Neural cell (in vitro differentiated cells): ENCODE measurements around the gene BCAS4. TPM values are rescaled to one million over a fixed set of nuclear protein-coding genes. Genes with fewer than 3 reads are reported as not detected.

ENCODE experiments used
- H2AFZ ChIP-seq: fragments of 200-600, 300-800 bp; sonication (generic), shearing (Covaris generic); 2 replicates; pipeline ENCODE4 v1.6.0; 2014; ENCODE audit warnings: low read depth, mild to moderate bottlenecking, antibody characterized with exemption, low read length, moderate library complexity
- H3F3A ChIP-seq: fragments of 200-600 bp; shearing (Covaris generic); 2 replicates; pipeline ENCODE4 v1.6.1; 2016; ENCODE audit warnings: mild to moderate bottlenecking, moderate library complexity, mixed read lengths, antibody characterized with exemption, low read length; ENCODE audit not compliant: insufficient read depth, poor library complexity, severe bottlenecking
- H3K27ac ChIP-seq: fragments of 200-600, 300-800 bp; sonication (generic), shearing (Covaris generic); 2 replicates; pipeline ENCODE4 v1.5.1; 2014; ENCODE audit warnings: mild to moderate bottlenecking, low read length, moderate library complexity
- H3K27me3 ChIP-seq: fragments of 300-800, 200-600 bp; sonication (generic), shearing (Covaris generic); 2 replicates; pipeline ENCODE4 v1.6.0; 2014; ENCODE audit warnings: mild to moderate bottlenecking, low read depth, low read length, moderate library complexity; ENCODE audit not compliant: insufficient read depth
- H3K36me3 ChIP-seq: fragments of 300-800, 200-600 bp; sonication (generic), shearing (Covaris generic); 2 replicates; pipeline ENCODE4 v1.5.1; 2014; ENCODE audit warnings: mild to moderate bottlenecking, antibody characterized with exemption, low read length, moderate library complexity; ENCODE audit not compliant: insufficient read depth
- H3K4me2 ChIP-seq: fragments of 300-800, 200-600 bp; sonication (generic), shearing (Covaris generic); 2 replicates; pipeline ENCODE4 v1.6.0; 2014; ENCODE audit warnings: mild to moderate bottlenecking, low read length
- H3K4me3 ChIP-seq: fragments of 300-800, 200-600 bp; sonication (generic), shearing (Covaris generic); 2 replicates; pipeline ENCODE4 v1.5.1; 2014; ENCODE audit warnings: mild to moderate bottlenecking, low read length, moderate library complexity
- H3K79me2 ChIP-seq: fragments of 200-600 bp; shearing (Covaris generic); replicated peaks from 2 replicates; pipeline ENCODE4 v1.6.0; 2014; ENCODE audit warnings: mild to moderate bottlenecking, low read length, moderate library complexity; ENCODE audit not compliant: insufficient read depth
- H3K9ac ChIP-seq: fragments of 300-800, 200-600 bp; sonication (generic), shearing (Covaris generic); 2 replicates; pipeline ENCODE4 v1.6.1; 2016; ENCODE audit warnings: mild to moderate bottlenecking, low read length, mixed read lengths
- H3K9me2 ChIP-seq: fragments of 200-600 bp; shearing (Covaris generic); 2 replicates; pipeline ENCODE4 v1.6.1; 2016; ENCODE audit warnings: mild to moderate bottlenecking, low read length, mixed read lengths; ENCODE audit not compliant: insufficient read depth
- H3K9me3 ChIP-seq: fragments of 200-600, 300-800 bp; sonication (generic), shearing (Covaris generic); 2 replicates; pipeline ENCODE4 v1.6.1; 2016; ENCODE audit warnings: mild to moderate bottlenecking, mixed run types, low read length, moderate library complexity, mixed read lengths
- H4K20me1 ChIP-seq: fragments of 200-600 bp; shearing (Covaris generic); 2 replicates; pipeline ENCODE4 v1.6.1; 2016; ENCODE audit warnings: mild to moderate bottlenecking, mixed run types; ENCODE audit not compliant: insufficient read depth
- EP300 ChIP-seq: fragments of 450-650 bp; conservative IDR thresholded peaks from 2 replicates; pipeline ENCODE4 v1.6.1; 2014; ENCODE audit warnings: antibody characterized with exemption, mild to moderate bottlenecking, moderate library complexity; ENCODE audit not compliant: poor library complexity, severe bottlenecking
- EZH2 ChIP-seq: fragments of 200-600, 300-800 bp; shearing (Covaris generic), sonication (generic); IDR thresholded peaks from 2 replicates; pipeline ENCODE4 v1.6.1; 2014; ENCODE audit warnings: antibody characterized with exemption, low read length, borderline replicate concordance, mild to moderate bottlenecking; ENCODE audit not compliant: insufficient read depth, poor library complexity, severe bottlenecking
- MXI1 ChIP-seq: fragments of 450-650 bp; conservative IDR thresholded peaks from 2 replicates; pipeline ENCODE4 v1.6.1; 2014; ENCODE audit warnings: antibody characterized with exemption, mild to moderate bottlenecking; ENCODE audit not compliant: poor library complexity, severe bottlenecking
- POLR2AphosphoS5 ChIP-seq: IDR thresholded peaks from 2 replicates; pipeline ENCODE4 v1.6.1; 2012
- RAD21 ChIP-seq: fragments of 450-650 bp; conservative IDR thresholded peaks from 2 replicates; pipeline ENCODE4 v1.6.1; 2014; ENCODE audit warnings: antibody characterized with exemption, mild to moderate bottlenecking, moderate library complexity
- SMC3 ChIP-seq: fragments of 450-650 bp; conservative IDR thresholded peaks from 2 replicates; pipeline ENCODE4 v1.6.1; 2014; ENCODE audit warnings: antibody characterized with exemption, mild to moderate bottlenecking, moderate library complexity; ENCODE audit not compliant: poor library complexity
- TAF1 ChIP-seq: IDR thresholded peaks from 2 replicates; pipeline ENCODE4 v1.6.1; 2012; ENCODE audit warnings: low read depth
- polyA plus RNA-seq: library from polyadenylated mRNA; depleted of rRNA; stranded (reverse); fragments of >200 nt; gene quantifications from 2 replicates; pipeline ENCODE4 v1.2.3, GENCODE V29; 2014
- TF ChIP-seq, protein P1 (sequence below): fragments of 450-650 bp; IDR thresholded peaks from 2 replicates; pipeline ENCODE4 v1.5.1; 2014; ENCODE audit warnings: antibody characterized with exemption, mild to moderate bottlenecking, moderate library complexity; ENCODE audit not compliant: poor library complexity, severe bottlenecking
- TF ChIP-seq, protein P2 (sequence below): IDR thresholded peaks from 2 replicates; pipeline ENCODE4 v1.6.1; 2012; ENCODE audit warnings: borderline replicate concordance

Gene BCAS4
- polyA plus RNA-seq, 1 donor from 2014 or later, result 24.6 TPM

DNA sequence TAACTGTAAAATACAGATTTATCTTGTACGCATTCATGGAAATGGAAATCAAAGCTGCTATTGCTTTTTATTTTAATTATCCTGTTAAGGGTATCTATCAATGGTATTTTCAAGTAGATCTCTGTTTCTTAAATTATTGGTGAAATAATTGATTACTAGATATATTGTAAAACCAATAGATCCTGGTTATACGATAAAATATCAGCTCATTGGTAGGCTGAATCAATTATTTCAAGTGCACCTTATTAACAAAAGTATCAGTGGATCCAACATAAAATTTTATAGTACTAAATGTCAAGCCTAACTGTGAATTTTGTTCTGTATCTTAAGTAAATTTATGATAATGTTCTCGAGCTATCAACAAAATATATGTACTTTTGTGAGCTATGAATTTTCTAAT lies 41.7 kb upstream of the BCAS4 start (continued):
- TF ChIP-seq, protein P1, sequence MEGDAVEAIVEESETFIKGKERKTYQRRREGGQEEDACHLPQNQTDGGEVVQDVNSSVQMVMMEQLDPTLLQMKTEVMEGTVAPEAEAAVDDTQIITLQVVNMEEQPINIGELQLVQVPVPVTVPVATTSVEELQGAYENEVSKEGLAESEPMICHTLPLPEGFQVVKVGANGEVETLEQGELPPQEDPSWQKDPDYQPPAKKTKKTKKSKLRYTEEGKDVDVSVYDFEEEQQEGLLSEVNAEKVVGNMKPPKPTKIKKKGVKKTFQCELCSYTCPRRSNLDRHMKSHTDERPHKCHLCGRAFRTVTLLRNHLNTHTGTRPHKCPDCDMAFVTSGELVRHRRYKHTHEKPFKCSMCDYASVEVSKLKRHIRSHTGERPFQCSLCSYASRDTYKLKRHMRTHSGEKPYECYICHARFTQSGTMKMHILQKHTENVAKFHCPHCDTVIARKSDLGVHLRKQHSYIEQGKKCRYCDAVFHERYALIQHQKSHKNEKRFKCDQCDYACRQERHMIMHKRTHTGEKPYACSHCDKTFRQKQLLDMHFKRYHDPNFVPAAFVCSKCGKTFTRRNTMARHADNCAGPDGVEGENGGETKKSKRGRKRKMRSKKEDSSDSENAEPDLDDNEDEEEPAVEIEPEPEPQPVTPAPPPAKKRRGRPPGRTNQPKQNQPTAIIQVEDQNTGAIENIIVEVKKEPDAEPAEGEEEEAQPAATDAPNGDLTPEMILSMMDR, result no peak

DNA sequence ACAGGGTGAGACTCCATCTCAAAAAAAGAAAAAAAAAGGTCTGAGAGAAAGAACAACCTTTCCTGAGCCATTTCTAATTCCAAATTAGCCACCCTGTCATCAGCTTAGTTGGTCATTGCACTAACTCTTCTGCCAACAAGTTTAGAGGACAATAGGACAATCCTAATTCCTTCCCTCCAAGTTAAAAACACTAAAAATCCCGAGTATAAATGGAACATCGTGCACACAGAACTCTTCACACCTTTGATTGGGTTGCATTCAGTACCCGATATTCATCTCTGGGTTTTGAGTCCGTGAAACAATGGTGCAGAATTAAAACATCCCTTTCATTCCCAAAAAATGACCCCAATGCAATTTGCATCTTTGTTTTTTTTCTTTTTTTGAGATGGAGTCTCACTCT lies 40.4 kb upstream of the BCAS4 start:
- Histone ChIP-seq H2AFZ (no peak overlapping the region), H3K36me3 (no peaks in the 10 kb centered on the region), H3F3A (no peaks in the 10 kb centered on the region), H3K4me2 (no peak overlapping the region), H3K9ac (no peak overlapping the region), H4K20me1 (no peaks in the 10 kb centered on the region), H3K9me2 (no peaks in the 10 kb centered on the region), H3K27me3 (no peaks in the 10 kb centered on the region), H3K9me3 (no peaks in the 10 kb centered on the region), H3K79me2 (no peaks in the 10 kb centered on the region), H3K4me3 (no peak overlapping the region), H3K27ac (no peak overlapping the region)
- no peak for TF ChIP-seq RAD21
- no peak for TF ChIP-seq SMC3
- TF ChIP-seq POLR2AphosphoS5, result no peak
- TF ChIP-seq, protein P2, sequence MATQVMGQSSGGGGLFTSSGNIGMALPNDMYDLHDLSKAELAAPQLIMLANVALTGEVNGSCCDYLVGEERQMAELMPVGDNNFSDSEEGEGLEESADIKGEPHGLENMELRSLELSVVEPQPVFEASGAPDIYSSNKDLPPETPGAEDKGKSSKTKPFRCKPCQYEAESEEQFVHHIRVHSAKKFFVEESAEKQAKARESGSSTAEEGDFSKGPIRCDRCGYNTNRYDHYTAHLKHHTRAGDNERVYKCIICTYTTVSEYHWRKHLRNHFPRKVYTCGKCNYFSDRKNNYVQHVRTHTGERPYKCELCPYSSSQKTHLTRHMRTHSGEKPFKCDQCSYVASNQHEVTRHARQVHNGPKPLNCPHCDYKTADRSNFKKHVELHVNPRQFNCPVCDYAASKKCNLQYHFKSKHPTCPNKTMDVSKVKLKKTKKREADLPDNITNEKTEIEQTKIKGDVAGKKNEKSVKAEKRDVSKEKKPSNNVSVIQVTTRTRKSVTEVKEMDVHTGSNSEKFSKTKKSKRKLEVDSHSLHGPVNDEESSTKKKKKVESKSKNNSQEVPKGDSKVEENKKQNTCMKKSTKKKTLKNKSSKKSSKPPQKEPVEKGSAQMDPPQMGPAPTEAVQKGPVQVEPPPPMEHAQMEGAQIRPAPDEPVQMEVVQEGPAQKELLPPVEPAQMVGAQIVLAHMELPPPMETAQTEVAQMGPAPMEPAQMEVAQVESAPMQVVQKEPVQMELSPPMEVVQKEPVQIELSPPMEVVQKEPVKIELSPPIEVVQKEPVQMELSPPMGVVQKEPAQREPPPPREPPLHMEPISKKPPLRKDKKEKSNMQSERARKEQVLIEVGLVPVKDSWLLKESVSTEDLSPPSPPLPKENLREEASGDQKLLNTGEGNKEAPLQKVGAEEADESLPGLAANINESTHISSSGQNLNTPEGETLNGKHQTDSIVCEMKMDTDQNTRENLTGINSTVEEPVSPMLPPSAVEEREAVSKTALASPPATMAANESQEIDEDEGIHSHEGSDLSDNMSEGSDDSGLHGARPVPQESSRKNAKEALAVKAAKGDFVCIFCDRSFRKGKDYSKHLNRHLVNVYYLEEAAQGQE, result no peak
- no peak for TF ChIP-seq EZH2
- TF ChIP-seq EP300, result no peak
- TF ChIP-seq, protein P1, result no peak
- TF ChIP-seq MXI1, result no peak
- no peak for TF ChIP-seq TAF1

DNA sequence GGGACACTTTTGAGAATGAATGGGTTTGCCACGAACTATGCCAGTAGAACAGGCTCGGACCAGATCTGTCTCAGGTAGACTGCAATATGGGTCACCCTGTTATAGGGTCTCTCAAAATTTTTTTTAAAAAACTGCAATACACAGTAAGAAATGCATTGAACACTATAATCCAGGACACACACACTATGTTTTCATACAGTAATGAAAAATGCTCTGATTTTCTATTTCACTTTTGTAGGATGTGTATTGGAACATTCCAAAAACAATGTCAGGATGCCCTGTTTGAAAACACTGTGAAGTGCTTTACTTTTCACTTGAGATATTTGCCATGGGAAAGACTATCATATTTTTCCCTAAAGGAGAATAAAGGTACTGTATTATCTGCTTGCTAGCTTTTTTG lies 38.4 kb upstream of the BCAS4 start:
- no peaks in the 10 kb centered on the region for H3K79me2 ChIP-seq

More for the DNA sequence above, 38.4 kb upstream of the BCAS4 start:
- Histone ChIP-seq H3K9me3 (no peaks in the 10 kb centered on the region), H3K9me2 (no peaks in the 10 kb centered on the region), H3K36me3 (no peaks in the 10 kb centered on the region), H3K4me2 (no peak overlapping the region), H2AFZ (no peak overlapping the region), H3K4me3 (no peak overlapping the region), H4K20me1 (no peaks in the 10 kb centered on the region), H3F3A (no peaks in the 10 kb centered on the region), H3K9ac (no peak overlapping the region), H3K27me3 (no peaks in the 10 kb centered on the region), H3K27ac (no peak overlapping the region)
- TF ChIP-seq SMC3 (no peak), POLR2AphosphoS5 (no peak)
